ENCODE measurements around the gene RHD. TPM values are rescaled to one million over a fixed set of nuclear protein-coding genes. Genes with fewer than 3 reads are reported as not detected.
"Not testable (repeated sequence)": the region's sequence is repeated elsewhere in the genome, so short reads cannot be mapped to it uniquely, and the experiment has no call there.

RHD gene
- total RNA-seq, 2 experiments from 2014 or later = 0.10 TPM; not detected in 1

DNA sequence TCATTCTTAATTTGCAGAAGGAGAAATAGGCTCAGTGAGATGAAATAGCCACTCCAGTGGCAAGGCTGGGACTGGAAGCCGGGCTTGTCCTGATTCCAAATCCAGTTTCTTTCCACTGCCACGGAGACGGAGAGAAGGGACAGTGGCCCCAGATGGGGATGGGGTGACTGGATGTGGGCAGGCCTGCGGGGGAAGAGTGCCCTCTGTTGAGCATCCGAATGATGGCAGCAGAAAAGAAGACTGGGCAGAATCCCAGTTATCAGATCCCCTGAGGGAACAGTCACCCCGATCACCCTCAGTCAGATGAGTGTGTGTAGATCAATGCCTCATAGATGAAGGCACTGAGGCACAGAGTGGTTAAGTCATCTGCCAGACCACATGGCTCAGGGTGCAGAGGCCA is 17.7 kb downstream of the RHD start:
- H3K27ac Mint-ChIP-seq; H3K4me1 Mint-ChIP-seq (ENCODE audit: low read depth); POLR2A ChIA-PET; H3K36me3 Mint-ChIP-seq (ENCODE audit: low read depth); H3K27me3 Mint-ChIP-seq (ENCODE audit: low read depth); H3K9me3 Mint-ChIP-seq (ENCODE audit: insufficient read depth); H3K4me3 Mint-ChIP-seq; DNase-seq: not testable (repeated sequence)
- ATAC-seq = peak; percentile 83
- CTCF ChIA-PET = interaction anchor here (1.3 kb wide), 1 partner anchor 50 kb away, joined by 4 read pairs; no protein-coding TSS in a partner anchor

DNA sequence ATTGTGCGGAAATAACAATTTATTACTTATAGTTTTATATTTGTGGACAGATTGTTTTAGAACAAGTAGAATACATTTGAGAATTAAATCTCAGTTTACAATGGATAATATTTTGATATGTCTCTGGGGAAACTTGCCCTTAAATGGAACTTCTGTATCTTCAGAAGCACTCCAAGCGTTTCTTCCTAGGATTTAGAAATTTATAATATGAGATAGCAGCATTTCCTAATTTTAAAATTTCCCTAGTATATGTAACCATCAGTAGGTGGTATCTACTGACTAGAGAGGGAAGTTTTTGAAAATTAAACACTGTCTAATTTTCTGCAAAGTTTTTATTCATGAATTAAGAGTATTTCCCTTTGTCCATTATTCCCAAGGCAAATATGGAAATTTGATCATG is 21.1 kb downstream of the RHD start:
- H3K27ac Mint-ChIP-seq; ATAC-seq; H3K4me1 Mint-ChIP-seq (ENCODE audit: low read depth); H3K36me3 Mint-ChIP-seq (ENCODE audit: low read depth); DNase-seq; CTCF ChIA-PET; H3K27me3 Mint-ChIP-seq (ENCODE audit: low read depth); H3K9me3 Mint-ChIP-seq (ENCODE audit: insufficient read depth); H3K4me3 Mint-ChIP-seq; POLR2A ChIA-PET: not testable (repeated sequence)

DNA sequence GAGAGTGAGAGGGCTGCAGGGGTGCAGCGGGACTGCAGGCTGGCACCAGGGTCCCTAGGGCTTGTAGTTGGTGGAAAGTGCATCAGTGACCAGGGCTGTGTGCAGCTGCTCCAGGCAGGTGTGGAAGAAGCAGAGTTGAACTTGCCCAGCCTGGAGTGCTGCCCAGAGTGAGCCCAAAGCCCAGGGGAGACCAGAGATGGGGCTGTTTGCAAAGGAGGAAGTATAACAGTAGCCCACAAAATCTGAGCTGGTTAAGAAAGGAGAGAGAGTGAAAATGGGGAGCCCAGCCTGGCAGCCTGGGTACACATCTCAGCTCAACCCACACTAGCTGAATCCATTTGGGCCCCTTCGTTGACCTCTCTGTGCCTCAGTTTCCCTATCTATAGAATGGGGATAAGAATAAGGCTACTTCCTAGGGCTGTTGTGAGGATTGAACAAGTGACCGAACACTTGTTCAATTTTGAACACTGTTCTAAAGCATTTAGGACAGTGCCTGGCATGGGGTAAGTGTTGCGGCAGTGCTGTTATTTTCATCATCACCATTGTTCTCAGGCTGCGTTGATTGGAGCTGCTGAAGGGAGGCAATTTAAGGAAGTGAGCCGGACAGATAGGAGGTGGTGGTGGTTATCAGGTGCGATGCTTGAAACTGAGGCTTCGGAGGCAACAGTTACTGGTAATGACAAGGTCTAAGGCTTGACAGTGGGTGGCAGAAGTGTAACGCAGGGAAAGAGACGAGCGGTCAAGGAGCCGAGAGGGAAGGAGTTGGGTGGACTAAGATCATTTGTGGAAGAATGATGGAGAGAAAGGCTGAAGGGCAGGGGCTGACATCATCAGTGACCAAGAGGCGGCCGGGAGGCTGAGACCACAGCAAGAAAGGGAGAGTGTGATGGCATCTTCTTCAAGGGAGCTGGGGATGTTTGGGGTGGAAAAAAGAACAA is 22.8 kb downstream of the RHD start:
- H3K27me3 Mint-ChIP-seq (ENCODE audit: low read depth); CTCF ChIA-PET; POLR2A ChIA-PET: not testable (repeated sequence)

DNA sequence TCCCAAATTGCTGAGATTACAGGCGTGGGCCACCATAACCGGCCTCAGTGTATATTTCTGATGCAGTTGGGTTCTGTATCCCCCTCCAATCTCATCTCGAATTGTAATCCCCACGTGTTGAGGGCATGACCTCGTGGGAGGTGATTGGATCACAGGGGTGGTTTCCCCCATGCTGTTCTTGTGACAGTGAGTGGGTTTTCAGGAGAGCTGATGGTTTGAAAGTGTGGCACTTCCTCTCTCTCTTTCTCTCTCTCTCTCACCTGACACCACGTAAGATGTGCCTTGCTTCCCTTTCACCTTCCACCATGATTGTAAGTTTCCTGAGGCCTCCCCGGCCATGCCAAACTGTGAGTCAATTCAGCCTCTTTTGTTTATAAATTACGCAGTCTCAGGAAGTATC is 24.2 kb downstream of the RHD start:
- H3K4me3 Mint-ChIP-seq; ATAC-seq; H3K27me3 Mint-ChIP-seq (ENCODE audit: low read depth); H3K36me3 Mint-ChIP-seq (ENCODE audit: low read depth); H3K4me1 Mint-ChIP-seq (ENCODE audit: low read depth); CTCF ChIA-PET; H3K9me3 Mint-ChIP-seq (ENCODE audit: insufficient read depth); POLR2A ChIA-PET; DNase-seq; H3K27ac Mint-ChIP-seq: not testable (repeated sequence)

More for the DNA sequence above, 22.8 kb downstream of the RHD start:
- H3K27ac Mint-ChIP-seq; H3K4me3 Mint-ChIP-seq; H3K36me3 Mint-ChIP-seq (ENCODE audit: low read depth); H3K4me1 Mint-ChIP-seq (ENCODE audit: low read depth); DNase-seq; H3K9me3 Mint-ChIP-seq (ENCODE audit: insufficient read depth); ATAC-seq: not testable (repeated sequence)

DNA sequence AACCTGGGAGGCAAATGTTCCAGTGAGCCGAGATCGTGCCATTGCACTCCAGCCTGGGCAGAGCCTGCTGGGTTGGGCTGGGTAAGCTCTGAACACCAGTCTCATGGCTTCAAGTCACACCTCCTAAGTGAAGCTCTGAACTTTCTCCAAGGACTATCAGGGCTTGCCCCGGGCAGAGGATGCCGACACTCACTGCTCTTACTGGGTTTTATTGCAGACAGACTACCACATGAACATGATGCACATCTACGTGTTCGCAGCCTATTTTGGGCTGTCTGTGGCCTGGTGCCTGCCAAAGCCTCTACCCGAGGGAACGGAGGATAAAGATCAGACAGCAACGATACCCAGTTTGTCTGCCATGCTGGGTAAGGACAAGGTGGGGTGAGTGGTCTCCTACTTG is 28.4 kb downstream of the RHD start:
- ATAC-seq; H3K9me3 Mint-ChIP-seq (ENCODE audit: insufficient read depth); CTCF ChIA-PET; H3K4me1 Mint-ChIP-seq (ENCODE audit: low read depth); POLR2A ChIA-PET; H3K4me3 Mint-ChIP-seq; H3K27ac Mint-ChIP-seq; H3K36me3 Mint-ChIP-seq (ENCODE audit: low read depth); DNase-seq; H3K27me3 Mint-ChIP-seq (ENCODE audit: low read depth): not testable (repeated sequence)

DNA sequence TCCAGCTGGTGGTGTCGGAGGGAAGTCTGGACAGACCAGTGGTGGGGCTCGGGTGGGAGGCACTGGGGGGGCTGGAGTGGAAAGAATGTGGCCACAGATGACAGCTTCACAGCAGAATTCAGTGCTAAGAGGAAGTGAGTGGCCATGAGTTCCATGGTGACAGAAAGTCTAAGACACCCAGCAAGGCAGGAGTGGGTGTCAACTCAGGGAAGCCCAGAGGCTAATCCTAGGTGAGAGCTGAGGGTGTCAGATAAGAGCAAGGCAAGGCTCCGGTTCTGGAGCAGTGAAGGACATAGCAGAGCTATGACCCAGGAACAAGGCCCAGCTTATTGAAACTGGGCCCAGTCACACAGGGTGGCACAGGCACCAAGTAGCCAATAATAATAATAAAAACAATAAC is 30.0 kb downstream of the RHD start:
- H3K4me1 Mint-ChIP-seq (ENCODE audit: low read depth); ATAC-seq; DNase-seq; H3K9me3 Mint-ChIP-seq (ENCODE audit: insufficient read depth); H3K27ac Mint-ChIP-seq; POLR2A ChIA-PET; H3K36me3 Mint-ChIP-seq (ENCODE audit: low read depth); H3K4me3 Mint-ChIP-seq; H3K27me3 Mint-ChIP-seq (ENCODE audit: low read depth); CTCF ChIA-PET: not testable (repeated sequence)

DNA sequence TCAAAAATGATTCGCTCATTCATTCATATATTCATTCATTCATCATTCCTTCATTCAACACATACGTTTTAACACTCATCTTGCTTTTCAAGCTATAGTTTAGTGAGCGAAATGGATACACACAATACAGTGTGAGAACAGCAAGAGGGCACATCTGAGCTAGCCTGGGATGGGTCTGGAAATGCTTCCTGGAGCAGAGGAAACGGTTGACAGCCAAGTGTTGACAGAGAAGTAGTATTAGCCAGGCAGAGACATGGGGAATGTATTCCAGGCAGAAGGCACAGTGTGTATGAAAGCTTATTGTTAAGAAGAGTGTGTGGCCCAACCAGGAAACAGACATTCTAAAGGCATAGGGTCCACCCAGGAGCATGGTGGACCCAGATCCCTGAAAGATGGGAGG is 32.6 kb downstream of the RHD start:
- not testable (repeated sequence) for H3K27ac Mint-ChIP-seq

DNA sequence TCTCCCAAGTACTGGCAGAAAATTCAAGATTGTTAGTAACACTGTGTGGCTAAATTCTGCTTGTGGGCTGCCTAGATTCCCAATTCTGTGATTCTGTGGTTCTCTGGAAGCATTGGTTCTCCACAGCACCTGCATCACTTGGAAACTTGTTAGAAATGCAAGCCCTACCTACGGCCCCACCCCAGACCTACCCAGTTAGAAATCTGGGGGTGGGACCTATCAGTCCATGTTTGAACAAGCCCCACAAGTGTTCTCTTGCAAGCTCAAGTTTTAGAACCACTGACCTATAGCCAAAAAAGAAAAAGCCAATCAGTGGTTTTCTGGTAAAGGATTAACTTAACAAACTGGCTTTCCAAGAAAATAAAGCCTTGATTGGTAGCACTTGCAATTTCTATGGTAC is 35.9 kb downstream of the RHD start:
- CTCF ChIA-PET; ATAC-seq; H3K27ac Mint-ChIP-seq; H3K4me1 Mint-ChIP-seq (ENCODE audit: low read depth); H3K4me3 Mint-ChIP-seq; DNase-seq; H3K27me3 Mint-ChIP-seq (ENCODE audit: low read depth); POLR2A ChIA-PET; H3K9me3 Mint-ChIP-seq (ENCODE audit: insufficient read depth): not testable (repeated sequence)
- H3K36me3 Mint-ChIP-seq (ENCODE audit: low read depth) = peaks cover 19% of the 10 kb centered on the region

More for the DNA sequence above, 32.6 kb downstream of the RHD start:
- H3K36me3 Mint-ChIP-seq (ENCODE audit: low read depth); H3K4me1 Mint-ChIP-seq (ENCODE audit: low read depth); POLR2A ChIA-PET; CTCF ChIA-PET; ATAC-seq; DNase-seq; H3K27me3 Mint-ChIP-seq (ENCODE audit: low read depth); H3K9me3 Mint-ChIP-seq (ENCODE audit: insufficient read depth); H3K4me3 Mint-ChIP-seq: not testable (repeated sequence)

DNA sequence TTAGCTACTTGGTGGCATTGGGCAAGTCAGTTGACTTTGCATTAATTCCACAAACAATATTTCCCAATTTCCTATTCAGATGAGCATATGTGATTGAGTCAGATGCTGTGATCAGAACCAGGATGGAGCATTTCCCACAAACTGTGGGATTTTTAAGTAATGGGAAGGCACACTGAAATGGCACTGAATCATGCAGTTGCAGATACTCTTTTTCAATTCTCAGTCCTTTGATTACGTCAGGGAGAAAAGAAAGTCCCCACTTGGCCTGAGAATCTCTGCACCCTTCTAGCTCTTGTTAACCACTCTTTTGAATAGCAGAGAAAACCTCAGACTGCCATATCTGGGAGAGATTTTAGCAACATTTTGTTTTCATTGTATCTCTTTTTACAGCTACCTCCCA is 36.8 kb downstream of the RHD start:
- ATAC-seq; H3K4me3 Mint-ChIP-seq; DNase-seq; H3K27me3 Mint-ChIP-seq (ENCODE audit: low read depth); H3K27ac Mint-ChIP-seq; POLR2A ChIA-PET; H3K9me3 Mint-ChIP-seq (ENCODE audit: insufficient read depth); CTCF ChIA-PET; H3K4me1 Mint-ChIP-seq (ENCODE audit: low read depth): not testable (repeated sequence)
- peaks cover 24% of the 10 kb centered on the region for H3K36me3 Mint-ChIP-seq (ENCODE audit: low read depth)

DNA sequence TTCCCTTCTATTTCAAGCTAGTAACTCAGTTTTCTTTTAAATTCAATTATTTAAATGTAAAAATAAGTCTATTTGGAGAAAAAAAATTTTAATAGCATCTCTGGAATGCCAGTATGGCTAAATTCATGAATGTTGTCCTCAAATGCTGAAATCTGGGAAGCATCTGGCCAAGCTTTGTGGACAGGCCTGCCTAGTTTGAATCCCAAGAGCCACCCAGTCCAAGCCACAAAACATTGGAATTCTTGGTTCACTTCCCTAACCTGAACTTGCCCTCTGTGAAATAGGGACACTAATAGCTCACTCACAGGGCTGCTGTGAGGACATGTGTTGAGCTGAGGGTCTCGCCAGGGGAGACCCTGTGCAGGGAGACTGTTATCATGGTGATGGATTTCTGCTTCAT is 37.2 kb downstream of the RHD start:
- H3K27ac Mint-ChIP-seq; H3K9me3 Mint-ChIP-seq (ENCODE audit: insufficient read depth); H3K27me3 Mint-ChIP-seq (ENCODE audit: low read depth); CTCF ChIA-PET; H3K4me1 Mint-ChIP-seq (ENCODE audit: low read depth); ATAC-seq; POLR2A ChIA-PET; H3K4me3 Mint-ChIP-seq; DNase-seq: not testable (repeated sequence)
- H3K36me3 Mint-ChIP-seq (ENCODE audit: low read depth) = peaks cover 28% of the 10 kb centered on the region

DNA sequence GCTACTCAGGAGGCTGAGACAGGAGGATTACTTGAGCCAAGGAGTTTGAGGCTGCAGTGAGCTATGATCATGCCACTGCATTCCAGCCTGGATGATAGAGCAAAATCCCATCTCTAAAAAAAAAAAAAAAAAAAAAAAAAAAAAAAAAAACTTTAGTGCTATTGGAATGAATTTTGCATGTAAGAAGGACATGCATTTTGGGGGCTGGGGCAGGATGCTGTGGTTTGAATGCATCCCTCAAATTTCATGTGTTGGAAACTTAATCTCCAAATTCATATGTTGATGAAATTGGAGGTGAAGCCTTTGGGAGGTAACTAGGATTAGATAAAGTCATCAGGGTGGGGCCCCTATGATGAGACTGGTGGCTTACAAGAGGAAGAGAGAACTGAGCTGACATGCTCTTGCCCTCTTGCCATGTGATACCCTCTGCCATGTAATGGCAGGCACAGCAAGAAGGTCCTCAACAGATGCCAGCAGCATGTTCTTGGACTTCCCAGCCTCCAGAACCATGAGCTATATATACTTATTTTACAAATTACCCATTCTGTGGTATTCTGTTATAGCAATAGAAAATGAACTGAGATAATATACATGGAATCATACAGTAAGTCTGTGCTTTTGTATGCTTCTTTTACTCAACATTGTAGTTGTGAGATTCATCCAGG is 40.6 kb downstream of the RHD start:
- H3K27me3 Mint-ChIP-seq (ENCODE audit: low read depth); CTCF ChIA-PET: not testable (repeated sequence)

DNA sequence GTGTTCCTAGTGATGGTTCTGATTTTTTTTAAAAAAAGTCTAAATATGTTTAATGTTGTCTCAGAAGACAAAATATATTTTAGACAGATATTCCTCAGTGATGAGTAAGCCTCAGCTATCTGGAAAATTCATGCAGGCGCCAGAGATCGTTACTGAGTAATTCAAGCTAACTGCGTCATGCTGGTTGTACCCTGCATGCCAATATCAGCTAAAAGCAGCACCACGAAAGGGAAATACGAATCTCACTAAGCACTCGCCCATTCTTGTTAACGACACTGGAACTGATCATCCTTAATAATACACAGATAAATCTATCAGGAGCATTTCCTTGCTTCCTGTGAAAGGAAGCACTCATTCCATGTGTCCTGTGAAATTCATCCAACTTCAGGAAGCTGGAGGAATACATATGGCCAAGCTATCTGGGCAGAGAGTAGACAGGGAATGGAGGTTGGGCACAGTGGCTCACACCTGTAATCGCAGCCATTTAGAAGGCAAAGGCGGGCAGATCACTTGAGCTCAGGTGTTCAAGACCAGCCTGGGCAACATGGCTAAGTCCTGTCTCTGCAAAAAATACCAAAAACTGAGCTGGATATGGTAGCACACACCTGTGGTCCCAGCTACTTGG is 48.1 kb downstream of the RHD start:
- ATAC-seq; H3K4me3 Mint-ChIP-seq; H3K27me3 Mint-ChIP-seq (ENCODE audit: low read depth); POLR2A ChIA-PET; H3K4me1 Mint-ChIP-seq (ENCODE audit: low read depth); CTCF ChIA-PET; H3K27ac Mint-ChIP-seq; DNase-seq; H3K9me3 Mint-ChIP-seq (ENCODE audit: insufficient read depth); H3K36me3 Mint-ChIP-seq (ENCODE audit: low read depth): not testable (repeated sequence)

More for the DNA sequence above, 40.6 kb downstream of the RHD start:
- H3K27ac Mint-ChIP-seq; H3K4me1 Mint-ChIP-seq (ENCODE audit: low read depth); DNase-seq; H3K4me3 Mint-ChIP-seq; ATAC-seq; POLR2A ChIA-PET; H3K9me3 Mint-ChIP-seq (ENCODE audit: insufficient read depth): not testable (repeated sequence)
- peaks cover 25% of the 10 kb centered on the region for H3K36me3 Mint-ChIP-seq (ENCODE audit: low read depth)
